Neural progenitor cell (in vitro differentiated cells): Measurements from ENCODE around the gene UFSP2.

Experiments
- CTCF ChIP-seq: fragments of 200-600 bp; sonication (generic); IDR thresholded peaks from 2 replicates; pipeline ENCODE4 v1.5.1; 2017; ENCODE audit warnings: antibody characterized with exemption, mild to moderate bottlenecking
- EZH2phosphoT487 ChIP-seq: fragments of 200-600 bp; sonication (generic); IDR thresholded peaks from 2 replicates; pipeline ENCODE4 v1.6.1; 2017; ENCODE audit warnings: antibody characterized with exemption

- TF ChIP-seq CTCF (no peak), EZH2phosphoT487 (no peak)
Measured at GRCh38 chr4:185384061-185384460, 41.7 kb downstream of the UFSP2 start.
